Natural killer cell (primary cell): ENCODE measurements around the gene DOCK4. TPM values are rescaled to one million over a fixed set of nuclear protein-coding genes. Genes with fewer than 3 reads are reported as not detected.

Experiments
- ATAC-seq, 3 donors: fragments of 150-1000 bp in 2 of 3; fragments of 200-7000 bp in 1 of 3; cut with Tn5 transposase; 1 replicate in 1 of 3; 2 replicates in 2 of 3; pipeline ENCODE4 v1.10.0; 2021; ENCODE audit warnings: mild to moderate bottlenecking in 2 of 3, moderate library complexity in 2 of 3
- DNase-seq, 2 donors: peaks; one replicate each; pipeline versions ENCODE4 v3.0.0 to v3.0.0-alpha.2; 2013 to 2021; ENCODE audit warnings: mixed read lengths in 1 of 2
- H3K27ac ChIP-seq: one replicate; pipeline ENCODE4 v1.5.1; 2013; ENCODE audit warnings: mild to moderate bottlenecking, low read length
- H3K27me3 ChIP-seq: one replicate; pipeline ENCODE4 v1.6.1; 2013; ENCODE audit warnings: low read length; ENCODE audit not compliant: control insufficient read depth, insufficient read depth
- H3K36me3 ChIP-seq: one replicate; pipeline ENCODE4 v1.6.1; 2013; ENCODE audit warnings: low read length; ENCODE audit not compliant: control insufficient read depth, insufficient read depth
- H3K4me1 ChIP-seq: one replicate; pipeline ENCODE4 v1.6.1; 2013; ENCODE audit warnings: low read length; ENCODE audit not compliant: control insufficient read depth, insufficient read depth
- H3K4me3 ChIP-seq: one replicate; pipeline ENCODE4 v1.5.1; 2013; ENCODE audit warnings: low read length
- H3K9me3 ChIP-seq: one replicate; pipeline ENCODE4 v1.6.1; 2013; ENCODE audit warnings: low read length; ENCODE audit not compliant: control insufficient read depth, insufficient read depth
- H3K27ac Mint-ChIP-seq, 2 donors: one replicate each; pipeline ENCODE4 v1.8.0; 2022; ENCODE audit warnings: mild to moderate bottlenecking in 2 of 2, mixed read lengths in 2 of 2, moderate library complexity in 1 of 2
- H3K27me3 Mint-ChIP-seq, 2 donors: one replicate each; pipeline ENCODE4 v1.8.0; 2022; ENCODE audit warnings: low read depth in 2 of 2, mixed read lengths in 2 of 2
- H3K36me3 Mint-ChIP-seq: one replicate; pipeline ENCODE4 v1.8.0; 2022; ENCODE audit warnings: mixed read lengths
- H3K4me1 Mint-ChIP-seq, 2 donors: one replicate each; pipeline ENCODE4 v1.8.0; 2022; ENCODE audit warnings: mixed read lengths in 2 of 2
- H3K4me3 Mint-ChIP-seq: one replicate; pipeline ENCODE4 v1.8.0; 2022; ENCODE audit warnings: mild to moderate bottlenecking, moderate library complexity, mixed read lengths
- H3K9me3 Mint-ChIP-seq, 2 donors: one replicate each; pipeline ENCODE4 v1.8.0; 2022; ENCODE audit warnings: mixed read lengths in 2 of 2
- CTCF ChIP-seq: fragments of 200-600 bp; IDR thresholded peaks from one replicate; pipeline ENCODE4 v1.8.0; 2022; ENCODE audit warnings: antibody characterized with exemption
- WGBS: methylation state at CpG from one replicate; pipeline ENCODE4 v1.1.7; 2013; ENCODE audit warnings: missing lambda C conversion rate; ENCODE audit not compliant: insufficient coverage; 5-methylcytosine and 5-hydroxymethylcytosine counted together
- intact Hi-C: fragments of 100-400 bp; cut with micrococcal nuclease; formaldehyde crosslinking; loops from one replicate; pipeline ENCODE4 v1.14.2; 2022
- total RNA-seq, 4 donors: library from RNA; stranded (reverse); fragments of 120-200 nt in 1 of 4; gene quantifications; one replicate each; pipeline versions ENCODE4 v1.2.3 to v1.2.4, GENCODE V29; 2013 to 2022

Gene DOCK4
- total RNA-seq, 3 donors from 2014 or later (not counting 1 experiment from before 2014, with no cell fraction given) = 0.61 to 2.4 (median 0.89) TPM

GRCh38 chr7:112018305-112019030 is 187.7 kb downstream of the DOCK4 start:
- DNase-seq (no peak), ATAC-seq (no peak)
- H3K36me3 Mint-ChIP-seq = no peaks in the 10 kb centered on the region
- Histone ChIP-seq H3K36me3 (no peaks in the 10 kb centered on the region), H3K27ac (no peak overlapping the region), H3K27me3 (no peaks in the 10 kb centered on the region), H3K4me1 (no peaks in the 10 kb centered on the region), H3K9me3 (no peaks in the 10 kb centered on the region), H3K4me3 (no peak overlapping the region)
- H3K27ac Mint-ChIP-seq = no peak overlapping the region
- intact Hi-C loops = no loop called here
- no peaks in the 10 kb centered on the region for H3K4me1 Mint-ChIP-seq
- H3K4me3 Mint-ChIP-seq = no peak overlapping the region
- no peak for TF ChIP-seq CTCF
- H3K27me3 Mint-ChIP-seq = no peaks in the 10 kb centered on the region
- H3K9me3 Mint-ChIP-seq = peaks cover 0 to under 1% of the 10 kb centered on the region in 2 donors

- ATAC-seq = no peak
- WGBS = 100% methylated on average over 3 of the region's 3 CpGs
Measured at GRCh38 chr7:112015146-112015545, 191.1 kb downstream of the DOCK4 start.

GRCh38 chr7:112014347-112014746 is 191.9 kb downstream of the DOCK4 start:
- no peaks in the 10 kb centered on the region for H3K4me1 Mint-ChIP-seq
- intact Hi-C loops = no loop called here
- no peaks in the 10 kb centered on the region for H3K36me3 Mint-ChIP-seq
- Histone ChIP-seq H3K36me3 (no peaks in the 10 kb centered on the region), H3K27ac (no peak overlapping the region), H3K9me3 (no peaks in the 10 kb centered on the region), H3K4me1 (no peaks in the 10 kb centered on the region), H3K4me3 (no peak overlapping the region), H3K27me3 (no peaks in the 10 kb centered on the region)
- DNase-seq = no peak
- H3K27me3 Mint-ChIP-seq = no peaks in the 10 kb centered on the region
- ATAC-seq = no peak
- H3K9me3 Mint-ChIP-seq = peaks cover 0 to 2% of the 10 kb centered on the region in 2 donors
- H3K27ac Mint-ChIP-seq = no peak overlapping the region
- no peak overlapping the region for H3K4me3 Mint-ChIP-seq
- 82% methylated on average over 1 of the region's 1 CpG for WGBS
- TF ChIP-seq CTCF = no peak

More at GRCh38 chr7:112015146-112015545, 191.1 kb downstream of the DOCK4 start:
- no peak overlapping the region for H3K4me3 ChIP-seq
- peaks cover 0 to 2% of the 10 kb centered on the region in 2 donors for H3K9me3 Mint-ChIP-seq
- no peaks in the 10 kb centered on the region for H3K4me1 ChIP-seq
- H3K4me1 Mint-ChIP-seq = no peaks in the 10 kb centered on the region
- TF ChIP-seq CTCF = no peak
- intact Hi-C loops = no loop called here
- H3K4me3 Mint-ChIP-seq = no peak overlapping the region
- no peak for DNase-seq
- H3K27me3 Mint-ChIP-seq = no peaks in the 10 kb centered on the region
- H3K27ac ChIP-seq = no peak overlapping the region
- H3K9me3 ChIP-seq = no peaks in the 10 kb centered on the region
- H3K36me3 ChIP-seq = no peaks in the 10 kb centered on the region
- no peak overlapping the region for H3K27ac Mint-ChIP-seq
- no peaks in the 10 kb centered on the region for H3K36me3 Mint-ChIP-seq
- H3K27me3 ChIP-seq = no peaks in the 10 kb centered on the region

GRCh38 chr7:112013274-112013673 is 192.9 kb downstream of the DOCK4 start:
- H3K27me3 ChIP-seq = no peaks in the 10 kb centered on the region
- Mint-ChIP-seq H3K27ac (no peak overlapping the region), H3K9me3 (peaks cover 0 to 2% of the 10 kb centered on the region in 2 donors), H3K4me3 (no peak overlapping the region), H3K36me3 (no peaks in the 10 kb centered on the region), H3K27me3 (no peaks in the 10 kb centered on the region), H3K4me1 (no peaks in the 10 kb centered on the region)
- DNase-seq (no peak), ATAC-seq (no peak)
- H3K9me3 ChIP-seq = no peaks in the 10 kb centered on the region
- H3K27ac ChIP-seq = no peak overlapping the region
- H3K36me3 ChIP-seq = no peaks in the 10 kb centered on the region
- no peak overlapping the region for H3K4me3 ChIP-seq
- 91% methylated on average over 5 of the region's 5 CpGs for WGBS
- H3K4me1 ChIP-seq = no peaks in the 10 kb centered on the region
- no peak for TF ChIP-seq CTCF
- intact Hi-C loops = no loop called here
